HG02571 (cell line): ENCODE measurements around the gene ALKBH3.

Experiments
- ATAC-seq: cut with Tn5 transposase; IDR thresholded peaks from one replicate; pipeline ENCODE4 v1.9.1; 2021; ENCODE audit warnings: mild to moderate bottlenecking, moderate library complexity; ENCODE audit not compliant: unreplicated experiment

The ALKBH3 gene

DNA sequence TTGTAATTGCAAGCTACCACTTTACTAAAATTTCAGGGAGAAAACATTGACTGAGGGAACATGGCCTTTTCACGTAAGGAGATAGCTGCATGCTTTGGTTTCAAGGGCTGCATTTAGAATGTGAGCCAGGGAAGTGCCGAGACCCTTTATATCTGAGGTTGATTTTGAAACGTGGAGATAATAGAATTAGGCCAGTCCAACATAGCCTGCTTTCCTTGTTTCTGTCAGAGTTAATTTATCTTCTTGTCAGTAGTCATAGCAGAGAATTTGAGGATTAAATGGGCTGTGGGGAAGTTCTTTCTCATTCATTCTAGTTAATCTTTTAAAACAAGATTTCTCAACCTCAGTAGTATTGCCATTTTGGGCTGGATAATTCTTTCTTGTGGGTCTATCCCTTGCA, 12.2 kb downstream of the ALKBH3 start:
- no peak for ATAC-seq

DNA sequence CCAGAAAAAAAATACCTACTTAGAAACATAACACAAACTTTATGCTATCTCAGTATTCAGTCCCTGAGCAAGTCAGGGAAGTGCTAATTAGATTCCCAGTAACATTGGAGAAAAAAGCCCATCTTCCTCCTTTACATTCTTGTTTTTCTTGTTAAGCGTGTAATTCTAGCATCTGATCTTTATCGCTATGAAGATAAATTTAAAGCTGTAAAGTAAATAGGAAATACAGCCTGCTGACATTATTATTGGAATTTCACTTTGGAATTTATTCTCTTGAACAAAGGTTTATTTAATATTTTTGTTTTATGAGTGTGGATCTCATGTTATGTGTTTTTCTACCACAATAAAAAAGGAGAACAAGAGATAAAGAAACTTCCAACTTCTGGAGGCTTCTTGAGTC, 13.9 kb downstream of the ALKBH3 start:
- ATAC-seq = no peak

DNA sequence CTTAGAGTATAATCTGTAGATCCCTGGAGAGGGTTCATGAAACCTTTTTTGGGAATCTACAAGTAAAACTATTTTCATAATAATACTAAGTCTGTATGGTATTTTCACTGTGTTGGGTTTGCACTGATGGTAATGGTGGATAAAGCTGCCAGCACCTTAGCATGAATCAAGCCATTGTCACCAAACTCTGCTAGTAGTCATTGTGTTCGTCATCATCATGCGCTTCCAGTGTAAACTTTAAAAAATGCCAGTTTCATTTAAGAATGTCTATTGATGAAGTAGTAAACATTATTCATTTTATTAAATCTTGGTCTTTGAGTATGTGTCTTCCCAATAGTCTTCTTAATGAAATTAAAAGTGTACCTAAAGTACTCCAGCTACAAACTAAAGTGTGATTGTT, 15.0 kb downstream of the ALKBH3 start:
- no peak for ATAC-seq

DNA sequence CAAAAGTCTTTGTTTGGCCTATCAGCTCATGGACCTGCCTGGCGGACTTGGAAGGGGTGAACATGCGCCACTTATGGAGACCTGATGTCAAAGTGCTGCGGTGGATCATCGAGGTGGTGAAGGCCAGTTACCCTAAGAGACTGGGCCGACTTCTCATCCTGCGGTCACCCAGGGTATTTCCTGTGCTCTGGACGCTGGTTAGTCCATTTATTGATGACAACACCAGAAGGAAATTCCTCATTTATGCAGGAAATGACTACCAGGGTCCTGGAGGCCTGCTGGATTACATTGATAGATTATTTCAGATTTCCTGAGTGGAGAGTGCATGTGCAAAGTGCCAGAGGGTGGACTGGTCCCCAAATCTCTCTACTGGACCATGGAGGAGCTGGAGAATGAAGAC, 17.9 kb downstream of the ALKBH3 start:
- no peak for ATAC-seq

DNA sequence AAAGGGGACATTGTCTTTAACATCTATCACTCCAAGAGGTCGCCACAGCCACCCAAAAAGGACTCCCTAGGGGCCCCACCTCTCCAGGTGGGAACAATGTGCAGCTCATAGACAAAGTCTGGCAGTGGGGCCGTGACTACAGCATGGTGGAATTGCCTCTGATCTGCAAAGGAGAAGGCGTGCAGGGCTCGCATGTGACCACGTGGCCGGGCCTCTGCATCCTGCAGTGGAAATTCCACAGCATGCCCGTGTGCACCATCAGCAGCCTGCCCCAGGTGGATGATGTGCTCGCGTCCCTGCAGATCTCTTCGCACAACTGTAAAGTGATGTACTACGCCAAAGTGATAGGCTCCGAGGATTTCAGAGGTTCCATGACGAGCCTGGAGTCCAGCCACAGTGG, 18.5 kb downstream of the ALKBH3 start:
- no peak for ATAC-seq

DNA sequence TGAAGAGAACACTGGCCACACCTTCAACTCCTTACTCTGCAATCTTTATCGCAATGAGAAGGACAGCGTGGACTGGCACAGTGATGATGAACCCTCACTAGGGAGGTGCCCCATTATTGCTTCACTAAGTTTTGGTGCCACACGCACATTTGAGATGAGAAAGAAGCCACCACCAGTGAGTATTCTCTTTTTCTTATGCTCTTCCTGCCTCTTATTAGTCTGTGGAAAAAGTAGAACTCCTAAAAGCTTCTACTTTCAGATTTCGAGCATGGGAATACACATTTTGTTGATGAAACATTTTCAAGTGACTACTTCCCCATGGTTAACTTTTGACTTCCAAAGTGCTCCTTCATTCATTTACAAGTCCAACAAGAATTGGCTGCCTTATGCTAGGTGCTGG, 20.9 kb downstream of the ALKBH3 start:
- no peak for ATAC-seq

DNA sequence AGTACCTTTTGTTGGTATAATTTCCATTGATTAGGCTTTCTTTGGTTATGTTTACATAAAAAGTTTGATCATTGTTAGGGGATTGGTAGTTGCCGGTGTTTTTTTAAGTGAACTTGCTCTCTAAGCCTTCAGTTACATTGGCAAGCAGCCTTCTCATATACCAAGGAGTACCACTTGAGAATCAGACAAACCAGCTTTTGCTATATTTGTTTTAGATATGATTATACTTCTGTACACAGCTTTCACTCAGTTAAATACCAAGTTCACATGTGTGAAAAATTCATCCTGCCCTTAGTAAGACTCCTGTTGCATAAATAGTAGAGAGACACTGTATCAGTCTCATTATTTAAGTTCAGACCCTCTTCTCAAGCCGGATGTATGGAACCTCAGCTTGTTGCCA, 22.4 kb downstream of the ALKBH3 start:
- no peak for ATAC-seq

DNA sequence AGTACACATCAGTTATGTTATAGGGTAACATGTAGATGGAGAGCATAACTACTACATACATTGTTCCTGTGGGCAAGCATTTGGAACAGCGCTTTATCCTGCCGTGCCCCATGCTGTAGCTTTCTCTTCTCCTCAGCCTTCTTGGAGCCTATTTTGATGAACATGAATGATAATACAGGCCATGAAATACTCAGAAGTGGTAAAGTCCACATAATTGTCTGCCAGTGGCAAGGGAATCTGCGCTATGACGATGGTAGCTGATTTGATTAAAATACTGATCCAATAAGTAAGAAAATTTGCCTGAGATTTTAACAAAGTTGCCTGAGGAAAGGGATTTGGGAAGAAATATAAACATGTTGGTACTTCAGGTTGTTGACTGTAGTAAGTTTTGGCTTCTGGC, 23.3 kb downstream of the ALKBH3 start:
- no peak for ATAC-seq

DNA sequence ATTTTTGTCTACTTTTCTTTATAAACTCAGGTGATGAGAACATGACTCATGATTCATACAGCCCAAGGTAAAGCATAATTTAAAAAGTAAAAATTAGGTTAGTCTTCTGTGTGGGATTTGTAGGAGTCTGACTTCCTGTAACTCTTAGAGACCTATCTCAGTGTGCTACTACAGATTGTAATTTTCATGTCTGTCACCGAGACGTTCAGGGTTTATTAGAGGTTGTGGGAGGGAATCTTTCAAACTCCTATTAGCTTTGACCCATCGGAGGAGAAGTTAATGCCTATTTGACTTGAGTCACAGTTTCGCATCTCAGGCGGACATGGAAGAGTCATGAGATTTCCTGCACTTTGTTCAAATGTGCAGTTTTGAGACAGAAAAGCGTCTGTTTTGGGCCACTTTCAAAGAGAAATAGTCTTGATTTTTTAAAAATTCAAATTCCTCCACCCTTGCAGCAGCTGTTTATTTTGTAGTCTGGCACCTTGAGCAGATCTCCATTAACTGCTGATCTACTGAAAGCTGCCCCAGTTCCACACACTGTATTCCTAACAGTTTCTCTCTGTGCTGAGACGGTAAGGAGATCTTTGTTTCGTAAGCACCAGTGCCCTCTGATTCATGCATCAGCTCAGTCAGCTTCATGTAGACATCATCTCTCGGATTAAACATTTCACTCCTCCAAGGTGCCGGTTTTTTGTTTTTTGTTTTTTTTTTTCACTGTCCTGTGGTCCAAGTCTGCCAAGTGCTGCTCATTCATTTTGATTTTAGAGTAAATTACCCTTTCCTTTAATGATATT, 24.3 kb downstream of the ALKBH3 start:
- no peak for ATAC-seq

DNA sequence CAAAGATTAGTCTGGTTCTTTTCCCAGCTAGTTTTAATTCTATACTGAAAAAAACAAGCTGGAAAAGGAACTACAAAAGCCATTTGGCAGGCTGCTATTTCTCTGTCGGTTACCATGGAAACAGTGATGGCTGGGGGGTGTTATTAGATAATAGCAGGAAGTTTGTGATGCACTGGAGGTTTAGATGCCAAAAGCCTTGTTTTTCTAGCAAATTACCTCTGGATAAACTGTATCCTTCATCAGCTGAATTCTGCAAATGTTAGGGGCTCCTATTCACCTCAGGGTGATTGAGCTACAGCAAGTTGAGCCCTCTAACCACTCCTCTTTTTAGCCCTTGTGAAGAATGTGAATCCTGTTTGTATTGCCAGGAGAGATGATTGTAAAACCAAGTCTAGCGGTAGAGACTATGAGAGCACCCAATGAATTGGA, 25.2 kb downstream of the ALKBH3 start:
- ATAC-seq = no peak

DNA sequence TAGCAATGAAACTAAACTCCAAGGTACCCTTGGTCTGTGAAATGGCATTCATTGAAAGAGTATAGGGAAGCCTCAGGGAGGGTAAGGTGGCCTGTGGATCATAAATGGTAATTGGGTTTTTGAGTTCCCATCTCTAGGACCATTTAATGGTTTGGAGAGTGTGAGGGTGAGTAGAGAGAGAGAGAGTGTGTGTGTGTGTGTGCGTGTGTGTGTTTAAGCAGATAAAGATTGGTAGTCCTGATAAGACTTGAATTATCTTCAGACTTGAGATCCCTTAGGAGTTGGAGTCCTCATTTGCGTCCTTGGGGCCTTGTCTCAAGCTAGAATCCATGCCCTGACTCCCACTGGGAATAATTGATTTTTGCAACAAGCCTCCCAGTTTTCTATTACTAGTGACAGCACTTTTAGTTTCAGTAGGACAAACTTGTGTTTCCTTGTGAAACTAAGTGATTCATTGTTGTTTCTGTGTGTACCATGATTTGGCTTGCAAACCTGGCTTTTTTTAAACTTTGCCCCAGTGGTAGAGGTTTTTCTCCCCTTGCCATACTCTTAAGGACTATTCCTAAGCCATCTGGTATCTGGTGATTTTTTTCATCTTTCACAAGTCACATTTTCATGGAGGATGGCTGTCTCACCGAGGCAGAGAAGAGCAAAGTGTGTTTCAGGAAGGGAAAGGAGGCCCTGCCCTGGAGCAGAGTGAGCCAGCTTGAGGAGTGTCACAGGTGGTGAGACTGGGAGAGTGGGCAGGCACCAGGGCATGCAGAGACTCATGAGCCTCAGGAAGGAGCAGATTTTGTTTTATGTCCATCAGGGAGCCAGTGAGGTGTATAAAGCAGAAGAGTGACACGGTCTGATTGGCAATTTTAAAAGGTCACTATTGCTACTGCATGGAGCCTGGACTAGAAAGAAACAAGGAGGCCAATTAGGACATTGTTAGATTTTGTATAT, 26.7 kb downstream of the ALKBH3 start:
- no peak for ATAC-seq

DNA sequence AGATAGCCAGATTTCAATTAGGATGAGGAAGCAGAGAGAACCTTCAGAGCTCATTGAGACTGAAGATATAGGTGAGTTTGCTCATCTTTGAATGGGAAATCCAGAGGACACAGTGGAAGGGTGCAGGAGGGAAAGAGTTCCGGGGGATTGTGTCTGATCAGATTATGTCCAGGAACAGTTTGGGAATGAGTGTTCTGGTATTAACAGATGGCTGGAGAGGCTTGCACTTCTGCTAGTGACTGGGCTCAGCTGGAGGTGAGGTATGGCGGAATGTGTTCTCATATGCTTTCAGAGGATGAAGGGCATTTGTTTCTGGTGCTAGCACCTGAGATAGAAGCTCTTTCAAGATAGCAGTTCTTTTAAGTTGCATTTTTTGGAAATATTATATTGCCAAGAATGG, 27.6 kb downstream of the ALKBH3 start:
- ATAC-seq = no peak

DNA sequence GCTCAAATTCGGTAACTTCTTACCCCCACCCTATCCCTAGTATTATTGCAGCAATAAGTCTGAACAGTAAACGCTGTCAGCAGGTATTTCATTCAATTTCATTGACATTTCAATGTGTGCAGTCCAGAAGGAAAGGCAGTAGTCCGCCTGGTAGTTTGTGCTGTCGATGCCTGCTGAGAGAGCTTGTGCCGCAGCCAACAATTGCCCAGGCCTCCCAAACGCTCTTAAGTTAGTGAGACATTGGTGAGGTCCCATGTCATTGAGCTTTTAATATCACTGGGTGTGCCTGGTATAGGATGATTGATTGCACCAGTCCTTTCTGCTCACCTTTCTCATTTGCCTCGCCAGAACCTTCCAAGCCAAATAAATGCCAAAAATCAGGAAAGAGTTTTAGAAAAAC, 28.1 kb downstream of the ALKBH3 start:
- ATAC-seq = no peak

DNA sequence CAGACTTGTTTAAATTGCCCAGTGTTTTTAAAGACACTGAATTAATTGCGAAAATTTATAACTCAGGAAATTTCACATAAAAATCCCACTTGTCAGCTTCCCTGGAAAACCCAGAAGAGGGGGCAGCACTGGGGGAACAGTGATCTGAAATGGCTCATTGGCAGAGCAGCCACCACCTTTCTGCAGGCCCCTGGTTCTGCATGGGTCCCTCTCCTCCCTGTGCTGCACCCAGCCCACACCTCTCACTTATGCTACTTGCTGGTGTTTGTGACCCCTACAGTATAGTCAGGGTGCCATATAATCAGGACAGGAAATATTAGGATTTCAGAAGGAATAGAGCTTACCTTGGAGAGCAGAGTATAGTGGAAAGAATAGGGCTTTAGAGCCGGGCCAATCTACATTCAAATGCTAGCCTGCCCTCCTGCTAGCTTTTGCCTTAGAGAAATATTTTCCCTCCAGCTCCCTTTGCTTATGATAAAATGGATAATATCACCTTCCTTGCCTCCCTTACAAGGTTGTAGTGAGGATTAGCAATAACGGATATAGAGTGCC, 33.3 kb downstream of the ALKBH3 start:
- no peak for ATAC-seq

DNA sequence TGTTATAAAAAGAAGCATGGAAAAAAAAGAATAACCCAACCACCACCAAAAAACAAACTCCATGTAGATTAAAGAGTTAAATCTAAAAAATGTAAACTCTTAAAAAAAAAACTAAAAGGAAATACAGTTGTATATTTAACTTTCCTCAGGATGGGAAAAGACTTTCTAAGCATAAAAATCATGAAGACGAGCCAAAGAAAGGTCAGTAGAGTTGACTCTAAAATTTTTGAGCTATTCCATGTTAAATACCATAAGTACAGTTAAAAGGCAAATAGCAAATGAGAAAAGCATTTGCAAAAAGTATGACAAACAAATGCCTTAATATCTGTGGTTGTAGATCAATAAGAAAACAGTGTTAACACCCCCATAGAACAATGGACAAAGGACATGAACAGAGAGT, 33.8 kb downstream of the ALKBH3 start:
- no peak for ATAC-seq

DNA sequence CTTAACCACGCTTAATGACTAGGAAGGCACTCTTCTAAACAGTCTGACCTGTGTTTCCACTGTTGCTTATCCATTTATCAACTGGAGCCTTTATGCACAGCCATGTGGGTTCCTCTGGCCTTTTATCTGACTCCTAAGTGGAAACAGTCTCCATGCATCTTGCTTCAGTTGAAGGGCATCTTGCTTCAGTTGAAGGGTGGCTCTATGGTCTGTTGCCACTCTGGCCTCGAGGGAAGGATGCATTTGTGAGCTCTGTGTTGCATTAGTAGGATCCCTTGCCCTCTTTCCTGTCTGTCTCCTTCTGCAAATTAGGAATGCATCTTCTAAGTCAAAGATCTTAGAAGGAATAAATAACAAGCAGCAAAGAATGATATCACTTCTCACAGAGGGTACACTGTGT, 36.0 kb downstream of the ALKBH3 start:
- no peak for ATAC-seq

DNA sequence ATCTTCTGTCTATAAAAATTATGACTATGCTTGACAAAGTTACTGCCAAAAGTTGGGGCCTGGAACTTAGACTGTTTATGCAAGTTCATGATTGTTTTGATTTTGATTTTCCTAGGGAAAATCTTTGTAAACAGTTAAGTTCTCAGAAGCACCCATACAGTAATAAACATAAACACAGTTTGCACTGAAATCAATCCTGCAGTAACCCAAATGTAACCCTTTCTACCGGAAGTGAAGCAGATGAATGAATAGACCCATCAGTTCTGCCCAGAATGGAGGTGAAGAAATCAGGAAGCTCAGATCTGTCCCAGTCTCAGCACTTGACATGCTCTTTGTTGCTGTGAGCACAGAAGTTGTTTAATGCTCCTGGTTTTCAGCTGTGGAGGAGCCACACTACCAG, 37.2 kb downstream of the ALKBH3 start:
- ATAC-seq = no peak

DNA sequence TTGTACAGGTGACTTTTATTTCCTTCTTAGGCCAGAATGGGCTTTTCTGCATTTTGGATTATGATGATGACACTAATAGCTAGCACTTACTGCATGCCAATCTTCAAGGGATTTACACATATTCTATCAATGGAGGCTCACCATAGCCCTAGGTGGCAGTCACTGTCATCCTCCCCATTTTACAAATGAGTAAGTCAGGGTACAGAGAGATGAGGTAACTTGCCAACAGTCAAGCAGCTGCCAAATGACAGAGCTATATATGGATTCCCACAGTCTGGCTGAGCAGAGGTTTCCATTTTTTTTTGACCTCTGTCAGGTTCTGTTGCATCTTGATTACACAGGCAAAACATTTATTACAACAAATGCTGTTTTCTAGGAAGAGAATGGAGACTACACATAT, 38.0 kb downstream of the ALKBH3 start:
- ATAC-seq = no peak

DNA sequence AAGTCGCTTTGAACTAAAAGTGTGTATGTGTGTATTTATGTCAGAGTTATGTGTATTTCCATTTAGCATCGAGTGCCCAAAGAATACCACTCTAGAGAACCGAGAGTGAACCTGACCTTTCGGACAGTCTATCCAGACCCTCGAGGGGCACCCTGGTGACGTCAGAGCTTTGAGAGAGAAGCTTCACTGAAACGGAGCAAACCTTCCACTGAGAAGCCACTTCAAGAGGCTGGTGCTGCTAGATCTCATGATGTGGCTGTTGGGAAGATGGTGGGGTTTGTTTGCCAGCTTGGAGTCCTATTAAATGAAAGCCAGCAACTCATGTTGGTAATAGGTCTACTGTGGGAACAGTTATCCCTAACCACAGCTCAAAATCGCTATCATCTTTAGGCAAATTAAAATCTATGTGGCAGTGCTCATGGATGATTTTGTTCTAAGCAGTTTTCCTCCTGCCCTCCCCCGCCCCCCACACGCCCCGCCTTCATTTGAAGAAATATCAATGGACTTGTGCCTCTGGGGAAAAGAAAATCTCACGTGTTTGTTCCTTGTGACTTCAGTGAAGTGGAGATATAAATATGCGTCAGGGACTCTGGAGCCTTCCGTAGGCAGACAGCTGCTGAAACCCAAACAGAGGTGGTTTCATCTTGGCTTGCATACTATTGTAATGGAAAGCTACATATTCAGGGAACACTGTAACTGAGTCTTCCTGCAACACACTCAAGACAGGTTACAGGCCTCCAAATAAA, 39.4 kb downstream of the ALKBH3 start:
- no peak for ATAC-seq

DNA sequence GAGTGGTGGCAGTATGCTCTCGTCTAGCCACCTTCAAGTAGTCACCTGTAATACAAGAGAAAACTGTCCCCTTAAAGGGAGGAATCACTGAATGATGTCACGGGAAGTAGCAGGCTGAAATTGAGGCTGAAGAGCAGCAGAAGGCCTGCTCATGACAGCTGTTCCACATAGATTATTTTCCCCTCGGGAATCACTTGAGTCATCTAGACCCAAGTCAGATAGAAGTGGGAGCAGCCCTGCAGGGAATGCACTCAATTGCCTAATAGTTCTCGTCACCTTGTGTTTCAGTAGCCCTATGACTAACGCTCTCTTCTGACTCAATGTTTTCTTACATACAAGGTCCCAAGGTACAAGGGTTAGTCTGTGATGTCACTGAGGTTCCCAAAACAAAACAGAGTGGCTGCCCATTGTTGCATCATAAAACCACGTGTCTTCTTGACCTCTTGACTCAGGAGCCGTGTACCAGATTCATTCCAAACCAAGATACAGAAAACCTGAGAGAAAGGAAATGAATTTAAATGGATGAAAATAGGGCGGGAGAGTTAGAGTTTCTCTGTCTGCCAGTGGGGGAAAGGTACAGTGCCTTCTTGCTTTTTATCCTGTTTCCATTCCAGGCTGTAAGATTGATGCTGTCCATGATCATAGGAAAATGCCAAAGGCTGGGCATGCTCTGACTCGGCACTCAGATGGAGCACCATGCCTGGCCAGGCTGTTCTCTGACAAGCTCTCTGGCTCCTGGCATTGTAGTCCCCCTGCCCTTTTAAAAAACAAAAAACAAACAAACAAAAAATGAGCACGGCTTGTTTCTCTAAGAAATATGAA, 40.2 kb downstream of the ALKBH3 start:
- peak; percentile 75 for ATAC-seq
